GM19395 (cell line): ENCODE results near the gene R3HDM2.
"Not testable (repeated sequence)": the region's sequence is repeated elsewhere in the genome, so short reads cannot be mapped to it uniquely, and the experiment has no call there.

Experiments
- ATAC-seq: cut with Tn5 transposase; IDR thresholded peaks from one replicate; pipeline ENCODE4 v1.9.1; 2021; ENCODE audit warnings: mild to moderate bottlenecking, moderate library complexity; ENCODE audit not compliant: unreplicated experiment

R3HDM2 gene

DNA sequence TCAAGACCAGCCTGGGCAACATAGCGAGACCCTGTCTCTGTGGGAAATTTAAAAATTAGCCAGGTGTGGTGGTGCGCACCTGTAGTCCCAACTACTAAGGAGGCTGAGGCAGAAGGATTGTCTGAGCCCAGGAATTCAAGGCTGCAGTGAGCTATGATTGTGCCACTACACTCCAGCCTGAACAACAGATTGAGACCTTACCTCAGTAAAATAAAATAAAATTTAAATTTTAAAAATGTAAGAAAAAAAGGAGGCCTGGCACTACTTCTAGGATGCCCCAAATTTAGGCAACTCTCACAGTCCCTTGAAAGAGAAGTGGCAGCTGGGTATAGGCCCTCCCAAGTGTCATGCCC, 23.3 kb upstream of the R3HDM2 start:
- ATAC-seq = no peak

DNA sequence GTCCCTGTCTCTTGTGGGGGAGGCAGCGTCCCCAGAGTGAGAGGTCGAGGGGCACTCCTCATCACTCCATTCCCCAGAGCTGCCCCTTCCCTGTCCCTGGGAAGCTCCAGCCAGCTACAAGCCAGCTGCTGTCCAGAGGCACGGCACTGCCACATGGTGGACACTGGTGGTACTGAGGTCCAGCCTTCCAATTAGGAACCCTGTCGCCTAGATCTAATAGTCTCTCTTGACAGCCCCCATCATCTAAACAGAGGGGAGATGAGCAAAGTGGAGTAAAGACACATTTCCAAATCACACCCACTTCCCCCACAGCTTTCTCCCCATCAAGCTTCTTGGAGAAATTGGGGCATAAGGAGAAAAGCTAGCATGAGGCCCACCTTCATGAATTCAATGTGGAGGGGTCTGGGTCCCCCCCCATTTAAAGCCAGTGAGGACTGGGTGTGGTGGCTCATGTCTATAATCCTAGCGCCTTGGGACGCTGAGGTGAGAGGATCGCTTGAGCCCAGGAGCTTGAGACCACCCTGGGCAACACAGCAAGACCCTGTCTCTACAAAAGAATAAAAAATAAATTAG, 22.2 kb upstream of the R3HDM2 start:
- ATAC-seq = no peak

- no peak for ATAC-seq
Observed at GRCh38 chr12:57452181-57452936, 21.5 kb upstream of the R3HDM2 start.

- ATAC-seq = no peak
Observed at GRCh38 chr12:57451233-57451778, 20.5 kb upstream of the R3HDM2 start.

- ATAC-seq = no peak
Observed at GRCh38 chr12:57450057-57450456, 19.2 kb upstream of the R3HDM2 start.

DNA sequence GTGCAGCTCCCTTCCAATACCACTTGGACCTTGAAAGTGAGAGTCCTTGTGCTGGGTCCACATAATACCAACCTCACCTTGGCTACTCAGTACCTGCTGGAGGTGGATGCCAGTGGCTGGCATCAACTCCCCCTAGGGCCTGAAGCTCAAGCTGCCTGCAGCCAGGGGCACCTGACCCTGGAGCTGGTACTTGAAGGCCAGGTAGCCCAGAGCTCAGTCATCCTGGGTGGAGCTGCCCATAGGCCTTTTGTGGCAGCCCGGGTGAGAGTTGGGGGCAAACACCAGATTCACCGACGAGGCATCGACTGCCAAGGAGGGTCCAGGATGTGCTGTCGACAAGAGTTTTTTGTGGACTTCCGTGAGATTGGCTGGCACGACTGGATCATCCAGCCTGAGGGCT, 18.5 kb upstream of the R3HDM2 start:
- ATAC-seq = no peak

GRCh38 chr12:57448669-57449068, 17.8 kb upstream of the R3HDM2 start:
- ATAC-seq = no peak

DNA sequence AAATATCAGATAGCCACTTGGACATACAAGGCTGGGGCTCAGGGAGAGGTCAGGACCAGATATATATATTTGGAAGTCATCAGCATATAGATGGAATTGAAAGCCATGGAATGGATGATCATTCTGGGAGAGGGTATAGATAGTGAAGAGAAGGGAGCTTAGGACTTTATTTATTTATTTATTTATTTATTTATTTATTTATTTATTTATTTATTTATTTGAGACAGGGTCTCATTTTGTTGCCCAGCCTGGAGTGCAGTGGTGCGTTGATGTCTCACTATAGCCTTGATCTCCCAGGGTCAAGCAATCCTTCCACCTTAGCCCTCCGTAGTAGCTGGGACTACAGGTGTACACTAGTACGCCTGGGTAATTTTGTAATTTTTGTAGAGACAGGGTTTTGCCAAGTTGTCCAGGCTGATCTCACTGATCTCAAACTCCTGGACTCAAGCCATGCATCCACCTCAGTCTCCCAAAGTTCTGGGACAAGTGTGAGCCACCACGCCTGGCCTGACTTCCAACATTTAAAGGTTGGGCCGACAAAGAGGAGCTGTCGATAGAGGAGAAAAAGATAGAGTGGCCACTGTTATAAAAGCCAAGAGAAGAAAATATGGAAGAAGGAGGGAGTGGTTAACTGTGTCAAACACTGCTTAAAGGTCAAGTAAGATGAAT, 15.6 kb upstream of the R3HDM2 start:
- no peak for ATAC-seq

- no peak for ATAC-seq
Observed at GRCh38 chr12:57444744-57445143, 13.9 kb upstream of the R3HDM2 start.

GRCh38 chr12:57444337-57444736, 13.5 kb upstream of the R3HDM2 start:
- not testable (repeated sequence) for ATAC-seq

DNA sequence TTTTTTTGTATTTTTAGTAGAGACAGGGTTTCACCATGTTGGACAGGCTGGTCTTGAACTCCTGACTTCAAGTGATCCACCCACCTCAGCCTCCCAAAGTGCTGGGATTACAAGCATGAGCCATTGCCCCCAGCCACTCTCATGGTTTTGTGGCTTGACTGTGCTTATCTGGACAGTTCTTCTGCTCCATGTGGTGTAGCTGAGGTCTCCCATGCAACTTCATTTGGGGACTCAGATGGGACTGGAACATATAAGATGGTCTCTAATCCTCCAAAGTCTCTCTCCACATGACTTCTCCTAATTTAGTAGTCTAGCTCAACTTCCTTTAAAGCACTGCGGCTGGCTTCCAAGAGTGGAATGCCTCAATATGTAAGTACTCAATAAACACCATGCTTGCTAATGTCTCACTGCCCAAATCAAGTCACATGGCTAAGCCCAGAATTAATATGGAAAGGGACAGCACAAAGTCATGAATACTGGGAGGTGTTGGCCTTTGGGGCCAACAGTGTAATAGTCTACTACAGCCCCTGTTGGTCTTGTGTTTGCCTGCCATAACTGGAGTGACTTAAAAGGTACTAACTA, 11.1 kb upstream of the R3HDM2 start:
- no peak for ATAC-seq

DNA sequence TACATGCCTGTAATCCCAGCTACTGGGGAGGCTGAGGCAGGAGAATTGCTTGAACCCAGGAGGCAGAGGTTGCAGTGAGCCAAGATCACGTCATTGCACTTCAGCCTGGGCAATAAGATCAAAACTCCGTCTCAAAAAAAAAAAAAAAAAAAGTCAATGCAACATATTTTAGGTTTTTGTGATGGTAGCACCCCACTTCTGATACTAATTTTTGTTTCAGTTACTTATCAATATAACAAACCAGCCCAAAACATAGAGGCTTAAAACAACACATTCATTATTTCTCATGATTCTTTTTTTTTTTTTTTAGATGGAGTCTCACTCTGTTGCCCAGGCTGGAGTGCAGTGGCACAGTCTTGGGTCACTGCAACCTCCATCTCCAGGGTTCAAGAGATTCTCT, 10.6 kb upstream of the R3HDM2 start:
- not testable (repeated sequence) for ATAC-seq

DNA sequence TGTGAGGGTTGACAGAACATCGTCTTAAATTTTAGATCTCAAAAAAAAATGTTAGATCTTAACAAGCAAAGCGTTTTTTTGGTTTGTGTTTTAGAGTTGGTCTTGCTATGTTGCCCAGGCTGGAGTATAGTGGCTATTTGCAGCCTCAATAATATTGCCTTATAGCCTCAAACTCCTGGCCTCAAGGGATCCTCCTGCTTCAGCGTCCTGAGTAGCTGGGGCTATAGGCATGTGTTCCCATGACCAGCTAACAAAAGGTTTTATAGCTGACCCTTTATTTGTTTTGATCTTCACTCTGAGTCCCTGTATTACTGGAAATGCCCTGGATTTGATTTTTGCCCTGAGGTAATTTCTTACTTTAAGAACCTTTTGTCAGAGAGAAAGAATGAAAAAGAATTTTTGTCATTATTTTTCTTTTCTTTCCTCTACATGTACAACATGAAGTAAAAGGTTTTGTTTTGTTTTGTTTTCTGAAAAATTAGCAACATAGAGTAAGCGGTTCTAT, 9.0 kb upstream of the R3HDM2 start:
- no peak for ATAC-seq

- no peak for ATAC-seq
Observed at GRCh38 chr12:57438400-57438799, 7.6 kb upstream of the R3HDM2 start.

GRCh38 chr12:57435293-57435692, 4.5 kb upstream of the R3HDM2 start:
- no peak for ATAC-seq

DNA sequence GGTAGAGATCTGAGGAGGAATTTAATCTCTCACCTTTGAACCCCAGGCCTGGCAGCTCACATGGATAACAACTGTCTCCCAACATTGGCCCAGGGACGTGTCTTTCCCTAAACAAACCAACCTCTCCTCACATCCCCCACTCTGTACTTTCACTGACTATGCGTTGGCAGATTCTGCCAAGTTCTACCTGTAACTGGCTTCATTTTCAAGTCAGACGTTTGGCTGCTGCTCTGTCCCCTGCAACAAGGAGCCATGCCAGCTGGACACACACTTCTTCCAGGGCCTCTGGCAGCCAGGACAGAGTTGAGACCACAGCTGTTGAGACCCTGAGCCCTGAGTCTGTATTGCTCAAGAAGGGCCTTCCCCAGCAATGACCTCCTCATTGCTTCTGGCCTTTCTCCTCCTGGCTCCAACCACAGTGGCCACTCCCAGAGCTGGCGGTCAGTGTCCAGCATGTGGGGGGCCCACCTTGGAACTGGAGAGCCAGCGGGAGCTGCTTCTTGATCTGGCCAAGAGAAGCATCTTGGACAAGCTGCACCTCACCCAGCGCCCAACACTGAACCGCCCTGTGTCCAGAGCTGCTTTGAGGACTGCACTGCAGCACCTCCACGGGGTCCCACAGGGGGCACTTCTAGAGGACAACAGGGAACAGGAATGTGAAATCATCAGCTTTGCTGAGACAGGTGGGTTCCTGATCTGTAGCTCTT, 3.8 kb upstream of the R3HDM2 start, which contains the start of gene INHBC:
Gene INHBC (plus strand): TSS at position 268 of the 707 bp plus-strand sequence. CDS start 103 bp downstream, at position 371.
- ATAC-seq = no peak

GRCh38 chr12:57433370-57433769, 2.5 kb upstream of the R3HDM2 start:
- no peak for ATAC-seq

DNA sequence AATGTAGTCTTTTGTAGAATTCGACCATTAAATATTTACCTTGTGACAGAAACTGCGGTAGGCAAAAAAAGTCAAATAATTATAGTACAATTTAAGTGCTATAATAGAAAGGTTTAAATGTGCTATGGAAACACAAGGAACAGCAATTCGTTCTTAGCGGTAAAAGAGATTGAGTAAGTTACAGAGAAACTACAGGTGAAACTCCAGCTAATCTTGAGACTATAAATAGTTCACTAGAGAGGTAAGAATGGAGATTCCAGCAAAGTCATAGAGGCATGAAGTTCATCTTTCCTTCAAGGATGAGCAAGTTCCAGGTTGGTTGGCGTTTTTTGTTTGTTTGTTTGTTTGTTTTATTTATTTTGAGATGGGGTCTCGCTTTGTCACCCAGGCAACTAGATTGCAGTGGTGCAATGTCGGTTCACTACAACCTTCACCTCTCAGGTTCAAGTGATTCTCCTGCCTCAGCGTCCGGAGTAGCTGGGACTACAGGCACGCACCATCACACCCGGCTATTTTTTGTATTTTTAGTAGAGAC, 878 bp upstream of the R3HDM2 start:
- ATAC-seq = no peak

DNA sequence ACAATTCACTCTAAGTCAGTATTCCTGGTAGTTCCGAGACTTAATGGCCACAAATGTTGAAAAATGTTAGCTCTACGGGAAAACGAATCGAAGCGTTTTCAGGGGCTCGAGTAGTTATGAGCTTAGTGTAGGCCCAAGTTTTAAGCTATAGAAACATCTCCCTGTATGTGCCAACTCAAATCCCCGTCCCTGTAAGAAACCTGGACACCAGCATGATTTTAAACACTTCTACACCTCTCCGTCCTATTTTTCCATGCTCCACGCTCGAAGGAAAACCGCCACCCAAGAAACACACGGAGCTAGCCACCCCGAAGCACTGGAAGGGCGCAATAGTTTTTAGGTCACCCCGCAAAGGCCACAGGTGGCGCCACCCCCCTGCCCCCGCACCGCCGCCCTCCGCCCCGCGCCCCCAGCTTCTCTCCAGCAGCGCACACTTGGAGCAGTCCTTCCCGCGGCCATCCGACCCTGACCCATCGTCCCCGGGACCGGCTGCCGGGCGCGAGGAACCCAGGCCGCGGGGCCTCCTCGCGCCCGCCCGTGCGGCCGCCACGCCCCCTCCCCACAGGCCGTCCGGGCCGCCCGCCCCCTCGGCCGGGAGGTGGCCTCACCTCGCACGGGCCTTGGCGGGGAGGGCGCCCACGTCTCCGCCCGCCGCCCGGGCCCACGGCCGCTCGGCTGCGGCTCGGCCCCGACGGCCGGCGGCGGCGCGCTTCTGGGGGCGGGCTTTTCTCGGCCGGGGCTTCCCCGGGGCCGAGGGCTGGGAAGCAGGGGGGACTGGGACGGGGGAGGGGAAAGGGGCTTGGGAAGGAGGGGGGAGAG, 522 bp downstream of the R3HDM2 start:
- peak; percentile 44 for ATAC-seq
